Endothelial cell of umbilical vein (primary cell): Measurements from ENCODE around the gene WDR93. TPM values are rescaled to one million over a fixed set of nuclear protein-coding genes. Genes with fewer than 3 reads are reported as not detected.

Source experiments
- BruUV-seq: library from RNA; stranded (reverse); fragments of 400-500 nt; replicated peaks from 2 replicates; lab custom pipeline; 2021; lab: Mats Ljungman, UMichigan
- CTCF ChIA-PET: fragments of 300-600, 350-600 bp; sonication (Branson Sonifier 250); formaldehyde crosslinking; loops from one replicate; lab custom pipeline; 2021; ENCODE audit warnings: antibody characterized with exemption, inconsistent platforms; lab: Charles Lee
- POLR2A ChIA-PET: fragments of 300-600, 350-600 bp; sonication (Branson Sonifier 250); formaldehyde crosslinking; loops from one replicate; lab custom pipeline; 2021; ENCODE audit warnings: antibody characterized with exemption, inconsistent platforms; lab: Charles Lee
- DNase-seq: peaks from one replicate; pipeline ENCODE4 v3.0.0-alpha.2; 2011; ENCODE audit warnings: low read depth, low spot score
- FAIRE-seq: peaks from 2 replicates; lab custom pipeline; 2011; peaks lifted over from hg19 to GRCh38; lab: Jason Lieb, UNC
- H2AFZ ChIP-seq: 2 replicates; pipeline ENCODE4 v1.6.0; 2012; ENCODE audit warnings: low read depth, low read length, control low read depth, inconsistent platforms
- H3K27ac ChIP-seq: 2 replicates; pipeline ENCODE4 v1.5.1; 2011; ENCODE audit warnings: low read depth, mild to moderate bottlenecking, control low read depth, low read length, moderate library complexity; ENCODE audit not compliant: insufficient read depth
- H3K27me3 ChIP-seq, 2 experiments: 2 replicates each; pipeline versions ENCODE4 v1.6.0 to v1.6.1; 2011; ENCODE audit warnings: low read length in 2 of 2, mixed read lengths in 1 of 2; ENCODE audit not compliant: control insufficient read depth in 2 of 2, insufficient read depth in 2 of 2
- H3K36me3 ChIP-seq, 2 experiments: 2 replicates in 1 of 2; 3 replicates in 1 of 2; pipeline ENCODE4 v1.5.1; 2011; ENCODE audit warnings: low read length in 2 of 2, mild to moderate bottlenecking in 1 of 2, moderate library complexity in 1 of 2; ENCODE audit not compliant: control insufficient read depth in 2 of 2, insufficient read depth in 2 of 2; ENCODE audit errors: extremely low read depth in 1 of 2
- H3K4me1 ChIP-seq: 3 replicates; pipeline ENCODE4 v1.5.1; 2011; ENCODE audit warnings: mild to moderate bottlenecking, low read length; ENCODE audit not compliant: control insufficient read depth, insufficient read depth; ENCODE audit errors: extremely low read depth
- H3K4me2 ChIP-seq: 2 replicates; pipeline ENCODE4 v1.6.1; 2011; ENCODE audit warnings: low read length, control low read depth, mixed read lengths; ENCODE audit not compliant: insufficient read depth
- H3K4me3 ChIP-seq, 3 experiments: fragments of 200-600 bp in 1 of 3; sonication (generic), shearing (Covaris generic) in 1 of 3; replicated peaks in 1 of 3; 2 replicates each; pipeline ENCODE4 v1.5.1; 2011 to 2016; ENCODE audit warnings: control low read depth in 3 of 3, low read length in 3 of 3, mild to moderate bottlenecking in 2 of 3, inconsistent platforms in 1 of 3, low read depth in 1 of 3, moderate library complexity in 1 of 3; ENCODE audit not compliant: insufficient read depth in 1 of 3
- H3K79me2 ChIP-seq: 2 replicates; pipeline ENCODE4 v1.6.0; 2012; ENCODE audit warnings: low read length, inconsistent platforms; ENCODE audit not compliant: control insufficient read depth, insufficient read depth
- H3K9ac ChIP-seq: replicated peaks from 2 replicates; pipeline ENCODE3; 2011; ENCODE audit warnings: low read length, control low read depth; ENCODE audit not compliant: insufficient read depth; ENCODE audit errors: extremely low read depth
- H3K9me1 ChIP-seq: replicated peaks from 3 replicates; pipeline ENCODE4 v1.6.0; 2011; ENCODE audit warnings: mild to moderate bottlenecking, low read length; ENCODE audit not compliant: control insufficient read depth, insufficient read depth; ENCODE audit errors: extremely low read depth
- H3K9me3 ChIP-seq: replicated peaks from 2 replicates; pipeline ENCODE4 v1.5.1; 2012; ENCODE audit warnings: low read length, inconsistent platforms; ENCODE audit not compliant: control insufficient read depth, insufficient read depth
- H4K20me1 ChIP-seq: replicated peaks from 2 replicates; pipeline ENCODE3; 2011; ENCODE audit warnings: mild to moderate bottlenecking, low read length; ENCODE audit not compliant: control insufficient read depth, insufficient read depth; ENCODE audit errors: extremely low read depth
- EZH2 ChIP-seq: IDR thresholded peaks from 2 replicates; pipeline ENCODE4 v1.6.1; 2012; ENCODE audit warnings: borderline replicate concordance, low read depth, mild to moderate bottlenecking, moderate library complexity, low read length, inconsistent platforms; ENCODE audit not compliant: severe bottlenecking
- FOS ChIP-seq: IDR thresholded peaks from 2 replicates; pipeline ENCODE4 v1.6.1; 2011; ENCODE audit warnings: mild to moderate bottlenecking, low read length, moderate library complexity, borderline replicate concordance; ENCODE audit not compliant: insufficient read depth
- GATA2 ChIP-seq: IDR thresholded peaks from 2 replicates; pipeline ENCODE4 v1.7.0; 2011; ENCODE audit warnings: low read depth, mild to moderate bottlenecking, moderate library complexity, mixed read lengths, low read length; ENCODE audit not compliant: insufficient read length, insufficient read depth
- JUN ChIP-seq: IDR thresholded peaks from 2 replicates; pipeline ENCODE4 v1.6.1; 2011; ENCODE audit warnings: borderline replicate concordance, low read depth; ENCODE audit not compliant: insufficient read length, insufficient read depth
- MYC ChIP-seq: IDR thresholded peaks from one replicate; pipeline ENCODE4 v1.6.1; 2011; ENCODE audit warnings: mild to moderate bottlenecking, low read depth, low read length
- POLR2A ChIP-seq: IDR thresholded peaks from 2 replicates; pipeline ENCODE4 v1.6.1; 2012; ENCODE audit warnings: low read depth, mild to moderate bottlenecking, control low read depth, low read length
- POLR2AphosphoS5 ChIP-seq: IDR thresholded peaks from 2 replicates; pipeline ENCODE4 v1.6.1; 2012; ENCODE audit warnings: low read depth, mild to moderate bottlenecking, control low read depth, low read length, moderate library complexity; ENCODE audit not compliant: insufficient read depth
- dilution Hi-C: fragments of 300-500 bp; cut with MboI; formaldehyde crosslinking; loops from one replicate; pipeline ENCODE4 v1.15.0; 2019; ENCODE audit warnings: low sequenced_read_pairs; ENCODE audit not compliant: extremely low pct_ligation_motif_present
- intact Hi-C: fragments of 100-400 bp; cut with micrococcal nuclease; formaldehyde crosslinking; loops from one replicate; pipeline ENCODE4 v1.10.0; 2022
- polyA plus RNA-seq, 4 experiments: library from polyadenylated mRNA; depleted of rRNA in 3 of 4; stranded (reverse) in 3 of 4; unstranded in 1 of 4; fragments of >200 nt; gene quantifications; 2 replicates each; pipeline versions ENCODE4 v1.2.1 to v1.2.3, GENCODE V29; 2011 to 2012; ENCODE audit warnings: missing spikeins in 1 of 4
- total RNA-seq: library from RNA; stranded (reverse); gene quantifications from 2 replicates; pipeline ENCODE4 v1.2.3, GENCODE V29; 2021
- TF ChIP-seq, protein P1 (sequence below): IDR thresholded peaks from 2 replicates; pipeline ENCODE4 v1.6.1; 2011; ENCODE audit not compliant: insufficient read depth, insufficient read length
- TF ChIP-seq, protein P2 (sequence below), 2 donors: IDR thresholded peaks; 1 replicate in 1 of 2; 2 replicates in 1 of 2; pipeline ENCODE4 v1.5.1; 2011; ENCODE audit warnings: low read length in 2 of 2, mild to moderate bottlenecking in 2 of 2, moderate library complexity in 2 of 2, control low read depth in 1 of 2, inconsistent platforms in 1 of 2, low read depth in 1 of 2; ENCODE audit not compliant: insufficient read depth in 1 of 2; ENCODE audit errors: extremely low read depth in 1 of 2

The WDR93 gene
- total and polyA plus RNA-seq, 2 donors (not counting 3 experiments of a cell fraction or from before 2014, with no cell fraction given), result 0.07 TPM; not detected in 1

DNA sequence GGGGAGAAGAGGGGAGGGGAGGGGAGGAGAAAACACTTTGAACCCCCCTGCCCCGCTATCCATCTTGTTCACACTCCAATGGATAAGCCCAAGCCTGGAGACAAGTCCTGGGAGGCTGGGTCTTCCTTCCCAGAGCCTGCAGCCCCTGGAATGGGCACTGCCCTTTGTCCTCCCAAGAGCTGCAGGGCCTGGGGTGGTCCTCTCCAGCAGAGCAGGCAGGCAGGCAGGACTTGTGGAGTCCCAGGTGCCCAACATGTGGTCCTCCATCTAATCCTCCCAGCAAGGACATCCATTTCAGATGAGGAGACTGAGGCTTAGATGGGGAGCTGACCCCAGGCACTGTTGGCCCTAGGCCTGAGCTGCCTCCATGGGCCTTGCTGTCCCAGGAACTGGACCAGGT is 75.1 kb downstream of the WDR93 start:
- ChIA-PET CTCF (interaction anchor here (0.7 to 1.7 kb wide), 2 partner anchors 16 to 109 kb away, joined by 3 to 11 read pairs; no protein-coding TSS in a partner anchor), POLR2A (no interaction called here)
- dilution Hi-C loops (loop anchor here (25.0 kb wide), 1 partner anchor 97 kb away; no protein-coding TSS in a partner anchor), intact Hi-C loops (no loop called here)
- no TSS peak for BruUV-seq
- Histone ChIP-seq H3K27ac (no peak overlapping the region), H3K4me1 (no peaks in the 10 kb centered on the region), H3K36me3 (no peaks in the 10 kb centered on the region), H3K27me3 (no peaks in the 10 kb centered on the region), H3K9me1 (no peaks in the 10 kb centered on the region), H4K20me1 (no peaks in the 10 kb centered on the region), H3K4me2 (no peak overlapping the region), H3K4me3 (no peak overlapping the region), H3K79me2 (no peaks in the 10 kb centered on the region), H2AFZ (no peak overlapping the region), H3K9ac (no peak overlapping the region), H3K9me3 (no peaks in the 10 kb centered on the region)
- no peak for DNase-seq
- TF ChIP-seq POLR2AphosphoS5, result no peak
- no peak for TF ChIP-seq POLR2A
- TF ChIP-seq EZH2, result no peak
- TF ChIP-seq, protein P1, sequence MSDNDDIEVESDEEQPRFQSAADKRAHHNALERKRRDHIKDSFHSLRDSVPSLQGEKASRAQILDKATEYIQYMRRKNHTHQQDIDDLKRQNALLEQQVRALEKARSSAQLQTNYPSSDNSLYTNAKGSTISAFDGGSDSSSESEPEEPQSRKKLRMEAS, result no peak
- TF ChIP-seq GATA2, result no peak
- no peak for TF ChIP-seq MYC
- TF ChIP-seq, protein P2, sequence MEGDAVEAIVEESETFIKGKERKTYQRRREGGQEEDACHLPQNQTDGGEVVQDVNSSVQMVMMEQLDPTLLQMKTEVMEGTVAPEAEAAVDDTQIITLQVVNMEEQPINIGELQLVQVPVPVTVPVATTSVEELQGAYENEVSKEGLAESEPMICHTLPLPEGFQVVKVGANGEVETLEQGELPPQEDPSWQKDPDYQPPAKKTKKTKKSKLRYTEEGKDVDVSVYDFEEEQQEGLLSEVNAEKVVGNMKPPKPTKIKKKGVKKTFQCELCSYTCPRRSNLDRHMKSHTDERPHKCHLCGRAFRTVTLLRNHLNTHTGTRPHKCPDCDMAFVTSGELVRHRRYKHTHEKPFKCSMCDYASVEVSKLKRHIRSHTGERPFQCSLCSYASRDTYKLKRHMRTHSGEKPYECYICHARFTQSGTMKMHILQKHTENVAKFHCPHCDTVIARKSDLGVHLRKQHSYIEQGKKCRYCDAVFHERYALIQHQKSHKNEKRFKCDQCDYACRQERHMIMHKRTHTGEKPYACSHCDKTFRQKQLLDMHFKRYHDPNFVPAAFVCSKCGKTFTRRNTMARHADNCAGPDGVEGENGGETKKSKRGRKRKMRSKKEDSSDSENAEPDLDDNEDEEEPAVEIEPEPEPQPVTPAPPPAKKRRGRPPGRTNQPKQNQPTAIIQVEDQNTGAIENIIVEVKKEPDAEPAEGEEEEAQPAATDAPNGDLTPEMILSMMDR (IDR thresholded peaks at IDR 0.05; ENCODE audit: extremely low read depth in 1 of 2, insufficient read depth in 1 of 2, low read depth in 1 of 2, low read length in 2 of 2), result no peak
- TF ChIP-seq JUN, result no peak
- TF ChIP-seq FOS, result no peak
- FAIRE-seq, result no peak
